Dendritic cell treated with granulocyte-macrophage colony-stimulating factor and Interleukin-4, amounts not matched to agents 40 ng/mL and 50 ng/mL, for 4 days (primary cell): ENCODE measurements around the gene MB21D2.
"Not testable (repeated sequence)": the region's sequence is repeated elsewhere in the genome, so short reads cannot be mapped to it uniquely, and the experiment has no call there.

Experiments used
- H3K27ac Mint-ChIP-seq: one replicate; pipeline ENCODE4 v1.8.0; 2022; ENCODE audit warnings: mild to moderate bottlenecking, mixed read lengths
- H3K27me3 Mint-ChIP-seq: one replicate; pipeline ENCODE4 v1.8.0; 2022; ENCODE audit warnings: mild to moderate bottlenecking, mixed read lengths
- H3K36me3 Mint-ChIP-seq: one replicate; pipeline ENCODE4 v1.8.0; 2022; ENCODE audit warnings: low read depth, mixed read lengths
- H3K4me1 Mint-ChIP-seq: one replicate; pipeline ENCODE4 v1.8.0; 2022; ENCODE audit warnings: low read depth, mixed read lengths
- H3K4me3 Mint-ChIP-seq: one replicate; pipeline ENCODE4 v1.8.0; 2022; ENCODE audit warnings: mild to moderate bottlenecking, moderate library complexity, mixed read lengths
- H3K9me3 Mint-ChIP-seq: one replicate; pipeline ENCODE4 v1.8.0; 2022; ENCODE audit warnings: mixed read lengths
- intact Hi-C: fragments of 100-400 bp; cut with micrococcal nuclease; formaldehyde crosslinking; loops from one replicate; pipeline ENCODE4 v1.15.0; 2022

The MB21D2 gene

DNA sequence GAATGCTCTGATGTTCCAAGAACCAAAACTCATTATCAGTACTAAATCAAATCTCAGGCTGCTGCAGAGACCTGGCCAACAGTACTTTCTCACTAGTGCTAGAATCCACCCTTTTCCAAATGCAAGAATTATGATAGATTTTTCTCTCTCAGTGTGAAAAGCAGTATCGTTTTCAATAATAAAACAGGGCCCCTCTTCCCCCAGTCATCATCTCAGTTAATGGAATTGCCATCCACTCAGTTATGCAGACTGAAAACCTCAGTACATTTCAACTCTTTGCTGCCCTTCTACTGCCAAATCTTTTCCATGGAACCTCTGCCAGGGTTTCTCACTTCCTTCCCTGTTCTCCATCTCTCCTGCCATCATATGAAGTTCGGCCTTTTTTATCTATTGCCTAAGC, 117.9 kb downstream of the MB21D2 start:
- intact Hi-C loops = loop anchor here (5.0 kb wide), 1 partner anchor 332 kb away; no protein-coding TSS in a partner anchor
- Mint-ChIP-seq H3K4me3 (no peak overlapping the region), H3K9me3 (no peaks in the 10 kb centered on the region), H3K36me3 (peaks cover 23% of the 10 kb centered on the region), H3K4me1 (no peaks in the 10 kb centered on the region), H3K27me3 (no peaks in the 10 kb centered on the region), H3K27ac (no peak overlapping the region)

DNA sequence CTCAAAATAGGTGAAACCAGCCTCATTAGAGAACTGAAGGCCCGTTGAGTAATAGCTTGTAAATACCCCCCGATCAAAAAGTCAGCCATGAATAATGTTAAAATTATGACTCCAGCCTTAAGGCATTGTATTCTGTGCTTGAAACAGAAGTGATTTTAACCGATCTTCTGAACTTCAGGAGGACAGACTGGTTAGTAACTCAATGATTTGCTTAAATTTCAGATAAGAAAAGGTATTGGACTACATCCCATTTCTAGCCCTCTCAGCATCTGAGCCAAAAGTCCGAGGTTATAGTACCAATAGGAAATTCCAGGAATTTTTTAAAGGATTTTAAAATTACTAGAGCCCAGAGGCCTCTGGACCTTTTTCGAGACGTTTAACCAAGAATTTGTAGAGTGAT, 122.6 kb downstream of the MB21D2 start:
- intact Hi-C loops = no loop called here
- H3K36me3 Mint-ChIP-seq = peaks cover 23% of the 10 kb centered on the region

DNA sequence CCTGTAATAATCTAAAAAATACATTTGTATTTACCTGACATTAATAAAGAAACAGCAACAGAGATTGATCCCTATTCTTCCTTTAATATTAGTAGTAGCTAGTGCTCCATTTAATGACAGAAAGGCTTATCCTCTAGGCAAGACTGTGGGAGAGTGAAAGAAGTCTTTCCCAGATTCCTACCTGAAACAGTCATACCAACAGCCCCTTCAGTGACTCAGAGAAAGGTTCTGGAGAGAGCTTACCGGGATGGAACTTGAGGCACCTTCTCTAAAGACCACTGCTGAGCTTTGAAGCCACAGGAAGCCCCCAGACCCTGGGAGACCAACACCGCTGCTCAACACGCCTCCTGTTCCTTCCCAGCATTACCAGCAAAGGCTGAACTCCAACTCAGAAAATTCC, 123.4 kb downstream of the MB21D2 start:
- Mint-ChIP-seq H3K4me3 (no peak overlapping the region), H3K27me3 (no peaks in the 10 kb centered on the region), H3K4me1 (no peaks in the 10 kb centered on the region), H3K9me3 (no peaks in the 10 kb centered on the region), H3K36me3 (peaks cover 21% of the 10 kb centered on the region), H3K27ac (no peak overlapping the region)
- intact Hi-C loops = no loop called here

More for the DNA sequence above, 122.6 kb downstream of the MB21D2 start:
- no peak overlapping the region for H3K4me3 Mint-ChIP-seq
- no peaks in the 10 kb centered on the region for H3K9me3 Mint-ChIP-seq
- no peaks in the 10 kb centered on the region for H3K4me1 Mint-ChIP-seq
- H3K27me3 Mint-ChIP-seq = no peaks in the 10 kb centered on the region
- H3K27ac Mint-ChIP-seq = no peak overlapping the region

DNA sequence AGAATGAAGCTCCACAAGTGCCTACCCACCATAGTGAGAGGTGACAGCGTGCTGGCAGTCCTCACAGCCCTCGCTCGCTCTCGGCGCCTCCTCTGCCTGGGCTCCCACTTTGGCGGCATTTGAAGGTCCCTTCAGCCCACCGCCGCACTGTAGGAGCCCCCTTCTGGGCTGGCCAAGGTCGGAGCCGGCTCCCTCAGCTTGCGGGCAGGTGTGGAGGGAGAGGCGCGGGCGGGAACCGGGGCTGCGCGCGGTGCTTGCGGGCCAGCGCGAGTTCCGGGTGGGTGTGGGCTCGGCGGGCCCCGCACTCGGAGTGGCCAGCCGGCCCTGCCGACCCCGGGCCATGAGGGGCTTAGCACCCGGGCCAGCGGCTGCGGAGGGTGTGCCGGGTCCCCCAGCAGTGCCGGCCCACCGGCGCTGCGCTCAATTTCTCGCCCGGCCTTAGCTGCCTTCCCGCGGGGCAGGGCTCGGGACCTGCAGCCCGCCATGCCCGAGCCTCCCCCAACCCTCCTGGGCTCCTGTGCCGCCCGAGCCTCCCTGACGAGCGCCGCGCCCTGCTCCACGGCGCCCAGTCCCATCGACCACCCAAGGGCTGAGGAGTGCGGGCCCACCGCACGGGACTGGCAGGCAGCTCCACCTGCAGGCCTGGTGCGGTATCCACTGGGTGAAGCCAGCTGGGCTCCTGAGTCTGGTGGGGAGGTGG, 128.7 kb downstream of the MB21D2 start:
- H3K4me1 Mint-ChIP-seq, H3K27ac Mint-ChIP-seq, H3K9me3 Mint-ChIP-seq, intact Hi-C loops, H3K27me3 Mint-ChIP-seq, H3K4me3 Mint-ChIP-seq, H3K36me3 Mint-ChIP-seq: not testable (repeated sequence)

DNA sequence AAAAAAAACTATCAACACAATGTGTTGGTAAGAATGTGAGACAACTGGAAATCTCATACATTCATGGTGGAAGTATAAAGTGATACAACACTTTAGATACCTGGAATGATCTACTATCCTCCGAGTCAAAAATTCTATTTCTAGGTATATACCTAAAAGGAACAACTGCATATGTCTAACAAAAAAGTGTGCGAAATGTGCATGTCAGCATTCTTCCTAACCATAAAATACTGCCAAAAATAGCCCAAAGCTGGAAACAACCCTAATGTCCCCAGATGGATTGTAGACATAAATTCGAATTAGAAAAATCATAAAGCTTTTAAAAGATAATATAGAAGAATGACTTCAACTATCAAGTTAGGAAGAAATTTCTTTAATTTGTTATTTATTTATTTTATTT, 139.1 kb downstream of the MB21D2 start:
- no peak overlapping the region for H3K4me3 Mint-ChIP-seq
- no peaks in the 10 kb centered on the region for H3K36me3 Mint-ChIP-seq
- intact Hi-C loops = no loop called here
- H3K9me3 Mint-ChIP-seq = peaks cover 27% of the 10 kb centered on the region
- no peaks in the 10 kb centered on the region for H3K4me1 Mint-ChIP-seq
- no peaks in the 10 kb centered on the region for H3K27me3 Mint-ChIP-seq
- H3K27ac Mint-ChIP-seq = no peak overlapping the region

DNA sequence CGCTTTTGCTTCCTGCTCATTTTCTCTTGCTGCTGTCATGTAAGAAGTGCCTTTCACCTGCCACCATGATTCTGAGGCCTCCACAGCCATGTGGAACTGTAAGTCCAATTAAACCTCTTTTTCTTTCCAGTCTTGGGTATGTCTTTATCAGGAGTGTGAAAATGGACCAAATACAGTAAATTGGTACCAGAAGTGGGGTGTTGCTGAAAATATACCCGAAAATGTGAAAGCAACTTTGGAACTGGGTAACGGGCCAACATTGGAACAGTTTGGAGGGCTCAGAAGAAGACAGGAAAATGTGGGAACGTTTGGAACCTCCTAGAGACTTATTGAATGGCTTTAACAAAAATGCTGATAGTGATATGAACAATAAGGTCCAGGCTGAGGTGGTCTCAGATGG, 143.3 kb downstream of the MB21D2 start:
- H3K4me1 Mint-ChIP-seq, H3K27me3 Mint-ChIP-seq, H3K27ac Mint-ChIP-seq, H3K4me3 Mint-ChIP-seq, H3K36me3 Mint-ChIP-seq, intact Hi-C loops: not testable (repeated sequence)
- H3K9me3 Mint-ChIP-seq = peaks cover 27% of the 10 kb centered on the region

DNA sequence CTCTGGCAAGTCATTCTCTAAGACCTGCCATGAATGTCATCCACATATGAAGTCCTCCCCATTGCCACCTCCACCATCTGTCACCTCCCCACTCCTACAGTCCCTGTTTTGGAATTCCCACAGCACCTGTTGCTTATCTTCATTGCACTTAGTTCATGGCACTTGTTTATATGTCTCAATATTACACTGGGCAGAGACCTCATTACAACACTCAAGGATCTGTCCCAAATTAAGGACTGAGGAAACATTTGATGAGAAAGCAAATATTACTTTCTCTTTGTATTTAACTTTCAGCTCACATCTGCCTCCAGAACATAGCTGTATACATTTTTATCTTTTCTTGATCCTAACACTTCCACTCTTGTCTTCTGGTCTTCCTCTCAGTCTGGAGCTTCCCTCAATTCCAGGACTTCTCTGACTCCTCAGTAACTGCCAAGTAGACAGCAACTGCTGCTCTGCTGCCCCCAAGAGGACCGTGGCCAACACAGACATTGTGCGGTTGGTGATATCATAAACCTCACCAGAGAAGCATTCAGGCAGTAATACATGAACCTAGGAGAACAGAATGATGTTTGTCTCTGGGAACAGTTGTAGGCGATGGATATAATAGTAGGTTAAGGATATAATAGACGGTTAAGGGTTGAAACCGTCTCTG, 145.3 kb downstream of the MB21D2 start:
- H3K27ac Mint-ChIP-seq = no peak overlapping the region
- no peaks in the 10 kb centered on the region for H3K36me3 Mint-ChIP-seq
- intact Hi-C loops = no loop called here
- peaks cover 27% of the 10 kb centered on the region for H3K9me3 Mint-ChIP-seq
- H3K4me1 Mint-ChIP-seq = no peaks in the 10 kb centered on the region
- H3K27me3 Mint-ChIP-seq = no peaks in the 10 kb centered on the region
- no peak overlapping the region for H3K4me3 Mint-ChIP-seq

DNA sequence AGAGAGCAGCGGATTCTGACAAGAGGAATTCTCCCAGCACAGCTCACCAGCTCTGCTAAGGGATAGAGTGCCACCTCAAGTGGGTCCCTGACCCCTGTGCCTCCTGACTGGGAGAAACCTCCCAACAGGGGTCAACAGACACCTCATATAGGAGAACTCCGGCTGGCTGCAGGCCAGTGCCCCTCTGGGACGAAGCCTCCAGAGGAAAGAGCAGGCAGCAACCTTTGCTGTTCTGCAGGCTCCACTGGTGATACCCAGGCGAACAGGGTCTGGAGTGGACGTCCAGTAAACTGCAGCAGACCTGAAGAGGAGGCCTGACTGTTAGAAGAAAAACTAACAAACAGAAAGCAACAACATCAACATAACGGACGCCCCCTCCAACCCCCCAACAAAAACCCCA, 159.0 kb downstream of the MB21D2 start:
- Mint-ChIP-seq H3K4me3 (no peak overlapping the region), H3K27me3 (no peaks in the 10 kb centered on the region), H3K27ac (no peak overlapping the region), H3K9me3 (peaks cover 8% of the 10 kb centered on the region), H3K36me3 (no peaks in the 10 kb centered on the region), H3K4me1 (no peaks in the 10 kb centered on the region)
- intact Hi-C loops = no loop called here

DNA sequence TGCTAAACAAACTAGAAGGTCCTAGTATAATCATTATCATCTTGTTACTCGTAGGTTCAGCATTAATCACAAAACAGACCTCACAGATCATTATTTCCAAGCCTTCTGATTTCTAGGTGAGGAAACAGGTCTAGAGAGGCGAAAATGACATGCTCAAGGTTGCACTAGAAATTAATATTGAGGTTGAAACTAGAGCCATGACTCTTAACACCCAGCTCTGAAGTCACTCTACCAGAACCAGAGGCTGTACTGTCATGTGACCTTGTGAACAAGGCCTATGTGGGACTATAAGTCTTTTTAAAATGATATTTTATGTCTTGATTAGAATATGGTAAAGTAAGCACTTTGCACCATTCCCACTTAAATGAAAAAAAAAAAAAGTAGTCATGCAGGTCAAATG, 166.5 kb downstream of the MB21D2 start:
- no peaks in the 10 kb centered on the region for H3K4me1 Mint-ChIP-seq
- H3K4me3 Mint-ChIP-seq = no peak overlapping the region
- H3K27me3 Mint-ChIP-seq = no peaks in the 10 kb centered on the region
- H3K27ac Mint-ChIP-seq = no peak overlapping the region
- no peaks in the 10 kb centered on the region for H3K36me3 Mint-ChIP-seq
- intact Hi-C loops = no loop called here
- no peaks in the 10 kb centered on the region for H3K9me3 Mint-ChIP-seq

DNA sequence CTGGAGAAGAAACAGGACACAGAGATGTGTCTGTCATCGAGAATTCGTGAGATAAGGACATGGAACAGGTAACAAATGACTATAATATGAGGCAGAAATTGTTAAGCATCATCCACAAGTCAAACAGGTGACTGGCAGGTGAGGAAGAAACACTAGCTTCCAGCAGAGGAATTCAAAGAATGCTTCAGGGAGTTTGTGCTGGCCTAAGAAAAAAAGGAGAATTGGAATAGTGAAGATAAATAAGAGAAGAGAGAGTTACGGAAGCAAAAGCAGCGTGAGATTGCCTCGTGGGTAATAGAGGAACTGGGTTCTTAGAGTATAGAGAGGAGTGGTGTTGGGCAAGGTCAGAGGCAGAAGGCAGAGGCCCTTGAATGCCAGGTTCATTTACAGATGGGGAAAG, 167.5 kb downstream of the MB21D2 start:
- Mint-ChIP-seq H3K27ac (no peak overlapping the region), H3K9me3 (no peaks in the 10 kb centered on the region), H3K27me3 (no peaks in the 10 kb centered on the region), H3K4me1 (no peaks in the 10 kb centered on the region), H3K4me3 (no peak overlapping the region), H3K36me3 (no peaks in the 10 kb centered on the region)
- intact Hi-C loops = no loop called here

DNA sequence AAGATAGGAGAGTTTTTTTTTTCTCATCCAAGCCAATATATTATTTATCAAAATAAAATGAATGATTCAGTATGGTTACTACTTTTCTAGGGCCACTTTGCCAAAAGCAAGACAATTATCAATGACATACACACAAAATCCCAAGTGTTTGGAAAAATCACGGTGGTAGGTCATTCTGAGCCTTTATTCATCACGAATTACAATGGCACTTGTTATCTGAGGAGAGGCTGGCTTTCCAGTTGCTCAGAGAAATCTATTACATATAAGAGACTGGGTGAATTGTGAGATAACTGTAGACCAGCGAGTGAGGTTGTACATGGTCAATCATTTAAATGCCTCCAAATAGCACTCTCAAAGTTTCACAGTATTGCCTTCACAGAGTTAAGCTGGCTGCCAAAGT, 169.9 kb downstream of the MB21D2 start:
- Mint-ChIP-seq H3K36me3 (no peaks in the 10 kb centered on the region), H3K4me3 (no peak overlapping the region), H3K9me3 (no peaks in the 10 kb centered on the region), H3K27me3 (no peaks in the 10 kb centered on the region), H3K4me1 (no peaks in the 10 kb centered on the region), H3K27ac (no peak overlapping the region)
- intact Hi-C loops = no loop called here

DNA sequence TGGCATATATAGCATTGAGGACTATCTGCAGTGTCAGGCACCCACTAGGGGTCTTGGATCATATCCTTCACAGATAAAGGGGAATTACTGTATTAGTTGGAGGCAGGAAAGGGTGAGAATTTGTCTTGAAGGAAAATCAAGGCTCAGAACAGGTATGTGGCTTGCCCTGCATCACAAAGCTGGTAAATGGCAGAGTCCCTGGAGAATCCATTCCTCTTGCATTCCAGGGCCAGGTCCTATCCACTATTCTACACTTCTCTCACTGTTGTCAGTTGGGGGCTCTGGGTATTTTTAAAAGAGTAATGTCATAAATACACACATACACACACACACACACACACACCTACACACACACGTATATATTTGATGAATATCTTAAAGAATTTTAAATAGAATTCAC, 170.5 kb downstream of the MB21D2 start:
- Mint-ChIP-seq H3K4me1 (no peaks in the 10 kb centered on the region), H3K9me3 (no peaks in the 10 kb centered on the region), H3K27ac (no peak overlapping the region), H3K27me3 (no peaks in the 10 kb centered on the region), H3K36me3 (no peaks in the 10 kb centered on the region), H3K4me3 (no peak overlapping the region)
- intact Hi-C loops = no loop called here
